Fibroblast of villous mesenchyme (primary cell): Measurements from ENCODE around the gene MRM1. TPM values are rescaled to one million over a fixed set of nuclear protein-coding genes. Genes with fewer than 3 reads are reported as not detected.

Experiments
- DNase-seq: peaks from one replicate; pipeline ENCODE4 v3.0.0-alpha.2; 2010; ENCODE audit warnings: low read depth
- H3K4me3 ChIP-seq: 2 replicates; pipeline ENCODE4 v1.5.1; 2011; ENCODE audit warnings: low read depth, mild to moderate bottlenecking, low read length
- CTCF ChIP-seq: IDR thresholded peaks from 2 replicates; pipeline ENCODE4 v1.5.1; 2012; ENCODE audit warnings: low read depth, mild to moderate bottlenecking, low read length; ENCODE audit not compliant: insufficient read depth
- total RNA-seq: library from RNA; depleted of rRNA; stranded (reverse); fragments of >200 nt; gene quantifications from 2 replicates; pipeline ENCODE4 v1.2.3, GENCODE V29; 2012

Gene MRM1
- total RNA-seq, 1 donor, result 4.7 TPM

DNA sequence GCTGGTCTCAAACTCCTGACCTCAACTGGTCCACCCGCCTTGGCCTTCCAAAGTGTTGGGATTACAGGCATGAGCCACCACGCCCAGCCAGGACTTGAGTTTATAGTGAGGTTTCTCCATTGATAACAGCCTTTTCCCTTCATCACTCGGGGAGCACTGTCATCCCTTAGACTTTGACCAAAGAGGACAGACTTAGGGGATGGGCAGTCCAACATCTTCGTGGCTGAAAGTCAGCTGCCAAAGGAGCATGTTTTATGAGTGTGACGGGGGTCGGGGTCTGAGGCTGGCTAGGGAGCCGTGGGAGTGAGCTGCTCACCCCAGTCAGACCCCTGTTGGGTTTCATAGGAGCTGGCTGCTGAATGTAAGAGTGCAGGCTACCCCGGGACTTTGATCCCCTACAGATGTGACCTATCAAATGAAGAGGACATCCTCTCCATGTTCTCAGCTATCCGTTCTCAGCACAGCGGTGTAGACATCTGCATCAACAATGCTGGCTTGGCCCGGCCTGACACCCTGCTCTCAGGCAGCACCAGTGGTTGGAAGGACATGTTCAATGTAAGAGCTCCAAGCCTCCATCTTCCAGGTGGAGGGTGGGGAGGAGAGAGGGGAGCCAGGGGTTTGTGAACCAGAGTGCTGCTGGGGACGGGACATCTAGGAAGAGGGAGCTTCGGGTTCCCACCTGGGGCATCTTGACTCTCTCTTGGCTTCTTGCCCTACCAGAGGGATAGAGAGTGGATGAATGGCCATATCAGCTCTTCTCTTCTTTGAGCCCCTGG, 6.6 kb upstream of the MRM1 start:
- TF ChIP-seq CTCF, result no peak
- no peak for DNase-seq
- H3K4me3 ChIP-seq, result no peak overlapping the region

DNA sequence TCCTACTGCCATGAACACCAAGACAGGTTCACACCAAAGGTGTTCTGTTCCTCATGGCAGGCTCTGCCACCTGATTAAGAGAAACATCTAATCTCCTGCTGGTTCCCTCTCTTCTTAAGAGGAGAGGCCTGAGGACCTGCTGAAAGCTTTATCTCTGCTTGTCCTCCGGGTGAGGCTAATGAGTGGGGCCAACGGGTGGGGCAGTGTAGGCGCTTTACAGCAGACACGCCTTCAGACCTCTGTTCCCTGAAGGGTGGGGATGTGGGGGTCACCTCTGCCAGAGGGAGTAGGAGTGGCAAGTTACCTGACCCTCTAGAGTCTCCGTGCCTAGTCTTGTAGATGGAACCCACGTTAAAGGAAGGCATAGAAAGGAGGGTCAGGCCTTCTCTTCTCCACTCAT, 4.2 kb upstream of the MRM1 start:
- no peak for DNase-seq
- TF ChIP-seq CTCF, result no peak
- H3K4me3 ChIP-seq, result no peak overlapping the region

DNA sequence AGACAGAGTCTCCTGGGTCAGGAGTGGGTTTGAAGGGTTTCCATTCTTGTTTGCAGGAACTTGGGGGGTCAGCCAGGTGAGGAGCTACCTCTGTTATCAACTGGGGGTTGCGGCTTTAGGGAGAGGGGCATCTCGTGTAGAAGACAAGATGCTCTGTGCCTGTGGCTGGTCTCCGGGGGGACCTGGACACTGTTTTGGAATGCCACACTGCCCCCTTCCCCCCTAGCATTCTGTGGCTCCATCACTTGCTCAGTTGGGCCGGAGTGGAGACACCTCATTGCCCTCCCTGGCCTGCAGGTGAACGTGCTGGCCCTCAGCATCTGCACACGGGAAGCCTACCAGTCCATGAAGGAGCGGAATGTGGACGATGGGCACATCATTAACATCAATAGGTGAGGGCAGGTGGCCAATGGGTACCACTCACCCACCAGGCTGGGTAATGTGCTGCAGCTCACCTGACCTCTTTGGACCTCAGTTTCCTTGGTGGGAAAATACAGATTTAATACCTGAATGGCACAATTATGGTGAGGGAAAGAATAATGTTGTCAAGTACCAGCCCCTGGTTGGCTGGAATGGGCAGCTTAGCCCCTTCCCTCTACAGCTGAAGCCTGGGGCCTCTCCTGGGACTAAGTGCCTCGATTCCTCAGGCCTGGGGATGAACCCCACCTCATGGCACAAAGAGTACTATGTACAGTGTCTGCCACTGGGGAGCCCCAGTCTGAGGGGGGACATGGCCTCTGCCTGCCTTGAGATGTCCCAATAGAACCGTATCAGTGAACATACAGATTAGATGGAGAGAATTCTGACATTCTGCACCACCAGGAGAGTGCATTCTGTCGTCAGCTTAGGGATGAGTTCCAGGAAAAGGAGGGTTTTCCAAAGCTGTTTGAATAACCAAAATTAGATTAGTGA, 3.3 kb upstream of the MRM1 start:
- TF ChIP-seq CTCF, result no peak
- no peak overlapping the region for H3K4me3 ChIP-seq
- no peak for DNase-seq

DNA sequence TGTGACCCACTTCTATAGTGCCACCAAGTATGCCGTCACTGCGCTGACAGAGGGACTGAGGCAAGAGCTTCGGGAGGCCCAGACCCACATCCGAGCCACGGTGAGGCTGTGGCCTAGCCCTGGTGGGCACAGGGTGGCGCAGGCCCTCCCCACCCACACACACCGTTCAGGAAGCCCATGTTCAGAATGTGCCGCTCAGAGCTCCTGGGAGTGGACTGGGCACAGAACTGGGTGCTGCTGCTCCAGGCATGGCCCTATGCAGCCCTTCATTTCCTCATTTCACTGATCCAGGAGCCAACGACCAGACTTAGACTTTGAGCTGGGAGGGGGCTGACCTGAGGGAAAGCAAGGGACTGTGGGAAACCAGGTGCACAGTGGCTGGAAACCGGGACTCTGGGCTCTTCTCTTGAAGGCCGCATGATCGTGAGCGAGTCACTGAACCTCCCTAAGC, 2.4 kb upstream of the MRM1 start:
- no peak for TF ChIP-seq CTCF
- no peak overlapping the region for H3K4me3 ChIP-seq
- DNase-seq, result no peak

DNA sequence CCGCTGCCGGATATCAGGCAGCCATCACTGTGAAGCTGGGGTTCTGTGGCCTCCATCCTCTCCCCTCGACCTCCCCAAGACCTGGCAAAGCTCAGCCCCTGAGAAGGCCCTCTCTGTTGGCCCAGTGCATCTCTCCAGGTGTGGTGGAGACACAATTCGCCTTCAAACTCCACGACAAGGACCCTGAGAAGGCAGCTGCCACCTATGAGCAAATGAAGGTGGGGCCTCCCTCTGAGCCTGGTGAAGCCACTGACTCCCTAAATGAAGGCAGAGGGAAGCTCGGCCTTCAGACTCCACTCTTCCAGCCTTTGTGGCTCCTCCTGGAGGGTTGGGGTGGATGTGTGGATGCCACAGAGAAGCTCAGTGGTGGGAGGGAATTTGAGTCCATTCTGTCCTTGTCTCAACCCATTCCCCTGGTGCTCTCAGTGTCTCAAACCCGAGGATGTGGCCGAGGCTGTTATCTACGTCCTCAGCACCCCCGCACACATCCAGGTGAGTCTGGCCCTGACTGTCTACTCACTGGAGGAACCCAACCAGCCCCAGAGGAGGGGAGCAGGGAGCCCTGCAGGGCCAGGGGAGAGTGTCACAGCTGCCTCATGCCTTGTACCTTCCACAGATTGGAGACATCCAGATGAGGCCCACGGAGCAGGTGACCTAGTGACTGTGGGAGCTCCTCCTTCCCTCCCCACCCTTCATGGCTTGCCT, 1.7 kb upstream of the MRM1 start:
- no peak overlapping the region for H3K4me3 ChIP-seq
- TF ChIP-seq CTCF, result no peak
- no peak for DNase-seq

DNA sequence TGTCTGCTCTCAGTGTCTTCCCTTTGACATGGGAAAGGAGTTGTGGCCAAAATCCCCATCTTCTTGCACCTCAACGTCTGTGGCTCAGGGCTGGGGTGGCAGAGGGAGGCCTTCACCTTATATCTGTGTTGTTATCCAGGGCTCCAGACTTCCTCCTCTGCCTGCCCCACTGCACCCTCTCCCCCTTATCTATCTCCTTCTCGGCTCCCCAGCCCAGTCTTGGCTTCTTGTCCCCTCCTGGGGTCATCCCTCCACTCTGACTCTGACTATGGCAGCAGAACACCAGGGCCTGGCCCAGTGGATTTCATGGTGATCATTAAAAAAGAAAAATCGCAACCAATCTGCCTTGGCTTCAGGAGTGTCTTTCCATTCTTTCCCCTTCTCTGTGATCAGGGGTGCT, 918 bp upstream of the MRM1 start:
- DNase-seq, result no peak
- peak overlapping the region; percentile 94 for H3K4me3 ChIP-seq
- no peak for TF ChIP-seq CTCF
